Stimulated activated CD4-positive, alpha-beta T cell treated with anti-CD3 and anti-CD28 coated beads, Interleukin-12 subunit alpha, Interleukin-12 subunit beta, amount 100 ng/mL, for 24 hours (primary cell): ENCODE results near the gene CHFR.
"Not testable (repeated sequence)": the region's sequence is repeated elsewhere in the genome, so short reads cannot be mapped to it uniquely, and the experiment has no call there.

Experiments
- DNase-seq, 2 experiments: peaks; one replicate each; pipeline ENCODE4 v3.0.0-alpha.2; 2020; ENCODE audit warnings: low read depth in 2 of 2

CHFR gene

DNA sequence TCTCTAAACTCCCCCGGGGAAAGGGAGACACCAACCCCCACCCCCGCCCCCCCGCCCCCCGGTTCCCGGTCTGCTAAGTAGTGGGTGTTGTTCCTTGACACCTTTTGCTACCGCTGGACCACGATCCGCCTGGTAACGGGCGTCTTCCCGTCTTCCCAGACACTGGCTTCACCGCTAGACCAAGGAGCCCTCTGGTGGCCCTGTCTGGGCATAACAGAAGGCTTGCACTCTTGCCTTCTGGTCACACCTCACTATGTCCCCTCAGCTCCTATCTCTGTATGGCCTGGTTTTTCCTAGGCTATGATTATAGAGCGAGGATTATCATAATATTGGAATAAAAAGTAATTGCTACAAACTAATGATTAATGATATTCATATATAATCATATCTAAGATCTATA lies 78.0 kb downstream of the CHFR start:
- not testable (repeated sequence) for DNase-seq

DNA sequence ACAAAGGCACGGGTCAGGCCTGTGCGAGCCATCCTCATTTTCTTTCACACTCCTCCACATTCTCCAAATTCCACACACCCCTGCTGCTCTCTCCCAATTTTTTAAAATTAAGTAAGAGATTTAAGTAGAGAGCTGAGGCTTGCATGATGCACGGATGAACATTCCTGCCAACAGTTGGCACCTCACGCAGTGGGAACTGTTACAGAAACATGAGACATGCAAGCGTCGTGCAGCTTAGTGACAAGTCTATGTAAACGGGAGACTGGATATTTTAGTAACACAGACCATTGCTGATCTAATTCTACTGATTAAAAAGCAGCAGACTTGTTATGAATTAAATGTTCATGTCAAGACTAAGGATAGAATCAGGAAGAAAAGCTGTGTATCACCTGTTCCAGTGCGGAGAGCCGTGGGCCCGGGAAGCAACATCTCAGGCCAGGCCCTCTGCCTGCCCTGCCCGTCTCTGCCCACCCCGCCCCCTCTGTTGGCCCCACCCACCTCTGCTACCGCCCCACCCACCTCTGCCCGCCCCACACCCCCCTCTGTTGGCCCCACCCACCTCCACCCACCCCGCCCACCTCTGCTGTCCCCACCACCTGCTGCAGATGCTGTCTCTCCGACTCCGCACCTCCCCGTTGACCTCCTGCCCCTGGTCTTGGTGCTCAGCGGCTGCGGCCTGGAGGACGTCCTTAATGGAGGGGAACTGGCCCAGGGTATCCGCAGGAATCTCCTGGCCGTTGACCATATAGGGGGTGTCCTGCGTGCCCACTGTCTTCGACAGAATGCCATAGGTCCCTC lies 79.9 kb downstream of the CHFR start:
- no peak for DNase-seq

DNA sequence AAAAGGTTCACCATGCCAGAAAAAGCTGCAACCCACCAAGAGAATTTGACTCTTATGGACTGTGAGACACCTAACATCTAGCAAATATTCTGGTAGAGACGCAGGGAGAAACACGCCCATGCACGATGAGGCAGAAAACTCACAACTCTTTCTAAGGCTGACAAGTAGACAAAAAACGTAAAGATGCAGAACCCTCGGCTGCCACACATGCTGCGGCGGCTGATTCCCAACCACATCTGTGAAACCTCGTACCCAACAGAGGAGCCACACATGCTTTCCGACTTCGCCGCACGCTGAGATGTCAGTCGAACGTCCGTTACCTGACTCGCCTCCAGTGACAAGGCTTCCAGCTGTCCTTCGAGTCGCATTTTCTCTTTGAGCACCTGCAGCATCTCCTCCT lies 80.5 kb downstream of the CHFR start:
- DNase-seq, result peak in 1 of 2 experiments; percentile 37

DNA sequence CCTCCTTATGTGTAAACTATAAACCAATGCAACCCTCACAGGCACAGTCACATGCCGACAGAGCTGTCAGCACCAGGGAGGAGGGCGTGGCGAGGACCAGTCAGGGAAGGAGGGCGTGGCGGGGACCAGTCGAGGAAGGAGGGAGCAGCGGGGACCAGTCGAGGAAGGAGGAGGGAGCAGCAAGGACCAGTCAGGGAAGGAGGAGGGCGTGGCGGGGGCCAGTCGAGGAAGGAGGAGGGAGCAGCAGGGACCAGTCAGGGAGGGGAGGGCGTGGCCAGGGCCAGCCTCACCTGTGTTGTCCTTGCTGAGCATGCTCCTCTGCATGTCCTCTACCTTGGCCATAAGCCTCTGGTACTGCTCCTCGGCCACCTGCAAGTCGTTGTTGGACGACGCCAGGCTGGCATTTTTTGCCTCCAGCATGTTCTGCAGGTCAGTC lies 83.0 kb downstream of the CHFR start:
- no peak for DNase-seq

DNA sequence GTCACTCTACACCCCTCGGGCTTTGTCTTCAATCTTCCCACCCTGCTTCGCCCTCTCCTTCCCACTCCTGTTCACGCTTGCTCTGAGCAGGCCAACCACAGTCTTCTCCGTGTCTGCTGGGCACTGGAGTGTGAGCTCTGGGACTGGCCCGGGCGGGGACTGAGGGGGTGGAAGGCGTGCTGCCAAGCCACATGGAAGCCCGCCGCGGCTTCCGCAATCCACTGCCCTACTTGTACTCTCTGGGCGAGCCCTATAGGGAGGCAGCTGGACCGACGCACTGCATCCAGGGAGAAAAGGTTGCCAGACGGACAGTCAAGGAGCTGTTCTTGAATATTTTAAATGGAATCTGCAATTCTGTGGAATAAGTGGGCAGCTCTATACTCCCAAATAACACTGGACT lies 83.5 kb downstream of the CHFR start:
- DNase-seq, result no peak

DNA sequence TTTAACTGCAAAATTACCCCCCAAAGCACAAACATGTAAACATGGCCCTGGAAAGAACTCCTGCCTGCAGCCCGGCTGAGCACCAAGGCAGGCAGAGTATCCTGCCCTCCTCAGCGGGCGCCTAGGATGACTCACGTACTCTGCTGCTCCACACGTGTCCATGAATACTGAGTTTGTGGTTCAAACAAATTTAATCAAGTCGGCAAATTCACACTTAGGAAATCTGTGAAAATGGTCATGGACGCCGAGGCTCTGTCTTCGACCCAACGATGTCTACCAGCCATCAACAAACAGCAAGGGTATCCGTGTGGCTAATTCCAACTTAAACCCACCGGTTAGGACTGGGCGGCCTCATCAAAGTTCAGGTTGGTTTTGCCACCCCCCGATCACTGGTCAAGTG lies 84.3 kb downstream of the CHFR start:
- DNase-seq, result no peak

DNA sequence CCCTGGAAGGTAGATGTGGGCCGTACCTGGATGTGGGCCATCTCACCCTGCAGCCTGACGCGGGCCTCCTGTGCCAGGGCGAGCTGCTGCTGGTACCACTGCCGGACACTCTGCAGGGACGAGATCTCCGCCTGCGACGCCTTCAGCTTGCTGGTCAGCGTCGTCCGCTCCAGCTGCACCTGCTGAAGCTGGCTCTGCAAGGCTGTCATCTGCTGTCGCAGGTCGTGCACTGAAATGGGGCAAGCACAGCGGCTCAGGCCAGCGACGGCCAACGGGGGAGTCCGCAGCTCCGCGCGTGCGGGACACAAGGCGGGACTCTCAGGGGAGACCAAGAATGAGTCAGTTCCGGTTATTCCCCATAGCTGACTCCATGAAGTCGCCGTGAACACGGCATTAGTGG lies 85.7 kb downstream of the CHFR start:
- no peak for DNase-seq

DNA sequence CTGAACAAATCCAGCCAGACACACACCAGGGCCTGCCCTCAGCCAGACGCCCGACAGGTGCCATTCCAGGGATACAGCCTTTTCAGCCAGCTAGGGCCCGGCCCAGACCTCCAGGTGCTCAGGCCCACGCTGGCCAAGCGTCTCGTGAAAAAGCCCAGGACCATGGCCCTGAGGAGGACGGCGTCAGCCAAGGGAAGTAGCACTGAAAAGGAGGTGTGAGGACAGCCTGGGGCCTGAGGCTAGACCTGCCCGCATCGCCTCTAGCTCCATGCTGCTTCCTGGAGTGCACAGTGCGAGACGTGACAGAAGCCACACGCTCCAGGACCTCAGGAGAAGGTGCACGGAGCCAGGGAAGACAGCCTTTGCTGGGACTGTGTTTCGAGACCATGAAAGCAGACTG lies 88.6 kb downstream of the CHFR start:
- no peak for DNase-seq

DNA sequence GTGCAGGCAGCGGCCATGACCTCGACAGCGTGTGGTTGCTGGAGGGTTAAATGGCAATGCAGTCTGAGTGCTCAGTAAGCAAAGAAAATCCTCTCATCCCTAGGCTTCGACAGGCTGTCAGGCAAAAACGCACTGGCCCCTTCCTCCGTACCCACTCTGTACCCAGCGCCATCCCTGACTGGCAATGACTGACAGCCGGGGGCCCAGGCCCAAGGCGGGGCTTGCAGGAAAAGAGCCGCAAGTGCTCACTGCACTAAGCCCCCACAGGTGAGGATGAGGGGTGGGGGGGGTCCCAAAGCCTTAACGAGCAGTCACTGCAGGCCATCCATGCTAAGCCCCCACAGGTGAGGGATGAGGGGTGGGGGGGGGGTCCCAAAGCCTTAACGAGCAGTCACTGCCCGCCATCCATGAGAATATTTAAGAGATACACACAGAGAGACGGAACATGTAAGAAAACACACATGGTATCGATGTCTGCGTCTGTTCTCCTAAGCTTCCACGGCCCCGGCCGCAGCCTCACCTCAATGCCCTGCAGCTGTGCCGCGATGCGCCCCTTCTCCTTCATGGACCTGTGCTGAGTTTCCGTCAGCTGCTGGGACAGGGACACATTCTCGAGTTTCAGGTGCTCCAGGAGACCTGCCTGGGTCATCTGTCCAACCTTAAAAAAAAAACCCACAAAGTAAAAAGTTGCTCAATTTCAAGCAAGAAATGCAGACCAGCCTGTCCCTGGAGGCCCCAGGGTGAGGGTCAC lies 89.4 kb downstream of the CHFR start:
- no peak for DNase-seq

DNA sequence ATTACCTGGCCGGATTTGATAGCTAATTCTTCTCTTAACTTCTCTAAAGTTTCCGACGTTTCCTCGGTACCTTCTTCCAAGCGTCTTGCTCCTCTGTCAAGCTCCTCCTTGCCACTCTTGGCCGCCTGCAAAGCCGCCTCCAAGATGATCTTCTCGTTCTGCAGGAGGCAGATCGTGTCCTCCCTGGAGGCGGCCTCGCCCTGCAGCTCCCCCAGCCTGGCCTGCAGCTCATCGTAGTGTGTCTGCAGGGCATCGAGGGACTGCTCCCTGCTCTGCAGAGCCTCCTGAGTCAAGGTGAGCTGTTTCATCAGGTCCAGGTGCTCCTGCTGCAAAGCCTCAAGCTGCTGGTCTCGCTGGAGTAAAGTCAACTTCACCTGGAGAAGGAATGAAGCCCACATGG lies 91.6 kb downstream of the CHFR start:
- no peak for DNase-seq

DNA sequence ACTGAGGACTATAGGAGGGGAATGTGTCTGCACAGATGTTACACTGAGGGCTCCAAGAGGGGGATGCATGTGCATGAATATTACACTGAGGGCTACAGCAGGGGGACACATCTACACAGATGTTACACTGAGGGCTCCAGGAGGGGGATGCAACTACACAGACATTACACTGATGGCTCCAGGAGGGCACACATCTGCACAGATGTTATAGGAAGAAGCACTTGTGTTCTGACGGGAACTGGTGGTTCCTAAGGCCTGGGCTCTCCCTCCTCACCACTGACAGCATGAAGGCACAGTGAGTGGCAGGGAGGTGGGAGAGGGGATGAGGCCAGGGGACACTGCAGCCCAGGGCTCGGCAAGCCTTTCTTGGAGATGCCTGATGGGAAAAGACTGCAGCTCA lies 95.5 kb downstream of the CHFR start:
- not testable (repeated sequence) for DNase-seq

DNA sequence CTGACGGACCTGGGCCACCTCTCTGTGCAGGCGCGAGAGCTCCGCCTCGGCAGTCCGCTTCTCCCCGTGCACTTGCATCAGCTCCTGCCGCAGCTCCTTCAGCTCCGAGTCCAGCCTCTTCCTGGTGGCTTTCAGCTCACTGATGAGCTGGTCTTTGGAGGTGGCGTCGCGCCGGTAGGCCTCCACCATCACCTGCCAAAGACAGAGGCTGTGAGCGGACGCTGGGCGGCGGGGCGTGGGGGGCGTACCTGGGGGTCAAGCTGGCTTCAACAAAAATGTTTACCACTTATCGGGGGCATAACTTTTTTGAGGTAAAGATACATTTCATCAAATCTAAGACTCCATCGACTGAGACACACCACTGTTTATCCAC lies 98.3 kb downstream of the CHFR start:
- DNase-seq, result no peak

DNA sequence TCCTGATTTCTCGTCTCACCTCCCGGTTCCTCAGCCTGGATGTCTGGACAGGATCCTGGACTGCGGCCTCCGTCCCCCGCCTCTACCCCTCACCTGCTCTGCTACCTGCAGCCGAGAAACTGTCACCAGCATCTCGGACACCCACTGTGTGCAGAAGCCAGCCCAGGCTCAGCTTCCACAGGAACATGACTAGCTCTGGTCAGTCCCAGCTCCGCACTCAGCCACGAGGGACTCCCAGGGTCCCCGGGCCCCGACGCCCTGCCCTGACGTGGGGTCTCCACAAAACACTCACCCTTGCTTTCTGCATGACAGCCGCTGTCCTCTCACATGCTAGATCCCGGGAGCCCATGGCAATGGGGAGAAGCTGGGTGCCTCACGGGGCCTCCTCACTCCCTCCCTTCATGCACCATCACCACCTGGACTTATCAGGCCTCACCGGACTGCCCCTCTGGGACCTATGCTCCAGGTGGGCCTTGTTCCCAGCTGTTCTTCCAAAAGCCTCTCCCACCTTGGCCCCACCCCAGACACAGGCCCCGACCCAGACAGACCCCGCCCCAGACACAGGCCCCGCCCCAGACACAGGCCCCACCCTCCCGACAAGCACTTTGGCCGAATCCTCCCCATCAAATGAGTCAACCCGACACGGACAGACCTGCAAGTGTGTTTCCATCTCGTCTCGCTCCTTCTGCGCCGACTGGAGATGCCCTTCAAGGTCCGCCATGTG lies 98.9 kb downstream of the CHFR start:
- no peak for DNase-seq

DNA sequence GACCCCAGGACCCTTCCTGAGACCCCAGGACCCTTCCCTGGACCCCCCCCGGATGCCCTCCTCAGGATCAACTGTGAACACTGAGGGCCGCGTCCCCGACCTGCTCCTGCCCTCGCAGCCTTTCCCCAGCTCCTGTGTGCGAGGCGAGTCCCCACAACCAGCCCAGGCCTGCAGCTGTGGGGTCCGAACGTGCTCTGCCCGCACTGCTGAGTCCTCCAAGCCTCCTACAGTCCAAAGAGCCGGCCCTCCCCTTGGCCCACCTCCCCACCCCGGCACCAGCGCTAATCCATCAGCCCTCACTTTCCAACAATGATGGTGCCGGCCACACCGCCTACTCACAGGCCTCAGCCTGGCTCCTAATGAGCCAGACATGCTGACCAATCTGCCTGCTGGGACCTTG lies 99.5 kb downstream of the CHFR start:
- no peak for DNase-seq

DNA sequence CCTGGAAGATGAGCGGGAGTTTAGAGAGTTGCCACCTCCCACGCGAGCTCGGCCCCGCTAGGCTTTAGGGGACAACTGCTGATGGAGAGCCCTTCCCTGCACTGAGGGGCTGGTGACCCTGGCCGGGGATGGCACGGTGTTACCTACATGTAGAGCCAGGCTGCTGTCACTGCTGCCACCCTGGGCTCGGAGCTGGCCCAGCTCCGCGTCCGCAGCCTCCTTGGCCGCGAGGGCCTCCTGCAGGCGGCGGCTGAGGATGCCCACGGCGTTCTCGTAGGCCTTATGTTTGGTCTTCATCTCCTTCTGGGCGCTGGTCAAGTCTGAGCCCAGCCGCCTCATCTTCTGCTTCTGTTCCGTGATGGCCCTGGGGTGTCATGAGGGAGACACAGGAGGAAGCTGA lies 101.2 kb downstream of the CHFR start:
- no peak for DNase-seq

DNA sequence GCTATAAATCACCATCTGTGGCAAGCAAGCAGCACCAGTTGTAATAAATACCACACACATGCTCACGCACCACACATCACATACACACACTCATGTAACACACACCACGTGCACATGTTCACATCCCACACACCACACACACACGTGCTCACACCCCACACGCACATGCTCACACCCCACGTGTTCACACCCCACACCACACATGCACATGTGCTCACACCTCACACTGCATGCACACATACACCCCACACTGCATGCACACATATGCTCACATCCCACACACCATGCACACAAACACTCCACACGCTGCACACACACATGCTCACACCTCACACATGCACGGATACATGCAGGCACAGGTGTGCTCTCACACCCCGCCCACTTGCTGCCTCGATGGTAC lies 102.8 kb downstream of the CHFR start:
- no peak for DNase-seq

DNA sequence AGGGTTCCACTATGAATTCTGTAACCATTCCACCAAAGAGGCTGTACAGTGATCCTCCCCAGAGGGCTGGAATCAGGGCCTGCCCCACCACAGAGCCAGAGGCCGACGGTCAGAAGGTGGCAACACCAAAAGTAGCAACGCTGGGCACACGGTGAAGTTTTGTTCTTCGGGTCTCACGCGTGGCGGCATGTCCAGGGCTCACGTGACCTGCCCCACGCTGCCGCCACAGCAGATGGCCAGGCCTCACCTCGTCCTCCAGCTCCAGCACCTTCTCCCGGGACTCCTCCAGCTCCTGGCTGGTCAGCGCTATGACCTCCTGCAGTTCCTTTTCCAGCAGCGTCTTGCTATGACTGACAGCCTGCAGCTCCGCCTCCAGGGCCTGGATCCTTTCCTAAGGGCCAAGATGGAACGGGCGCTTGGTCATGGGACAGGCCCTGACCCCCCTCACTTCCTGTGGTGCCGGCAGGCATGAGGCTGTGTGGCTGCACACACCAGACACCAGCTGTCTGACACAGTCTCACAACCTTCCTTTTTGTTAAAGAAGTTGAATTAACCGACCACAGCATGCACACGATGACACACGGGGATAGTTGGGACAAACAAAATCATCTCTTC lies 103.4 kb downstream of the CHFR start:
- no peak for DNase-seq
